ENCODE data around the gene BARX1.
A peak's percentile ranks its signal among the peaks of the same experiment; 100 is the strongest.

The BARX1 gene

GRCh38 chr9:93952119-93952783, 2.9 kb downstream of the BARX1 start:
- in situ Hi-C loops (cut with HindIII; ENCODE audit: low sequenced_read_pairs), result no loop called here
- TF ChIP-seq, protein P1, sequence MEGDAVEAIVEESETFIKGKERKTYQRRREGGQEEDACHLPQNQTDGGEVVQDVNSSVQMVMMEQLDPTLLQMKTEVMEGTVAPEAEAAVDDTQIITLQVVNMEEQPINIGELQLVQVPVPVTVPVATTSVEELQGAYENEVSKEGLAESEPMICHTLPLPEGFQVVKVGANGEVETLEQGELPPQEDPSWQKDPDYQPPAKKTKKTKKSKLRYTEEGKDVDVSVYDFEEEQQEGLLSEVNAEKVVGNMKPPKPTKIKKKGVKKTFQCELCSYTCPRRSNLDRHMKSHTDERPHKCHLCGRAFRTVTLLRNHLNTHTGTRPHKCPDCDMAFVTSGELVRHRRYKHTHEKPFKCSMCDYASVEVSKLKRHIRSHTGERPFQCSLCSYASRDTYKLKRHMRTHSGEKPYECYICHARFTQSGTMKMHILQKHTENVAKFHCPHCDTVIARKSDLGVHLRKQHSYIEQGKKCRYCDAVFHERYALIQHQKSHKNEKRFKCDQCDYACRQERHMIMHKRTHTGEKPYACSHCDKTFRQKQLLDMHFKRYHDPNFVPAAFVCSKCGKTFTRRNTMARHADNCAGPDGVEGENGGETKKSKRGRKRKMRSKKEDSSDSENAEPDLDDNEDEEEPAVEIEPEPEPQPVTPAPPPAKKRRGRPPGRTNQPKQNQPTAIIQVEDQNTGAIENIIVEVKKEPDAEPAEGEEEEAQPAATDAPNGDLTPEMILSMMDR (IDR thresholded peaks at IDR 0.05; ENCODE audit: low read depth, low read length), result no peak
- no peak for DNase-seq (ENCODE audit: low read depth, low spot score)
- no peak overlapping the region for H3K4me3 ChIP-seq (ENCODE audit: low read depth, low read length)

DNA sequence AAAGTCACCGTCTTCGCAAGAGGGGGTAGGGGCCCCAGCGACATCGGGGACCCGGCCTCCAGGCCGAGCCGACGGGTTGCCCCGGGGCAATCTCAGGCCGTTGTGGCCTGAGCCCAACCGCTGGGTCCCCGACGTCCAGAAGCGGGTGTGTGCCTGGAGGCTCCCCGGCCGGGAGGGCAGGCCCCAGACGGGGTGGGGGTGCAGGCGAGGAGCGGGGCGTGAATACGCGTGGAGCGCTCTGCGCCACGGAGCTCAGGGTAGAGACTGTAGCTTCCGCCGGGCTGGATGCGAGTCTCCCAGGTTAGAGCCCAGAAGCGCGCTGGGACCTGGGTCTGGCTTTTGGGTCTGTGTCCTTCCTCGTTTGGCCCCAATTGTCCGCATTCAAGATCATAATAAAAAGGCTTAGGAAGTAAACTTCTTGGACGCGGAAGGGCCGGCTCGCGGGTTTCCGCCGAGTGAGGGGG, 3.5 kb downstream of the BARX1 start:
- no peak for DNase-seq (ENCODE audit: low read depth, low spot score)
- in situ Hi-C loops (cut with HindIII; ENCODE audit: low sequenced_read_pairs), result no loop called here
- TF ChIP-seq, protein P1 (IDR thresholded peaks at IDR 0.05; ENCODE audit: low read depth, low read length), result no peak
- H3K4me3 ChIP-seq (ENCODE audit: low read depth, low read length), result no peak overlapping the region

GRCh38 chr9:93950619-93951601, 4.2 kb downstream of the BARX1 start:
- no peak for DNase-seq (ENCODE audit: low read depth, low spot score)
- TF ChIP-seq, protein P1 (IDR thresholded peaks at IDR 0.05; ENCODE audit: low read depth, low read length), result no peak
- in situ Hi-C loops (cut with HindIII; ENCODE audit: low sequenced_read_pairs), result no loop called here
- H3K4me3 ChIP-seq (ENCODE audit: low read depth, low read length), result peak overlapping the region; percentile 25

- H3K4me3 ChIP-seq (ENCODE audit: low read depth, low read length), result no peak overlapping the region
- TF ChIP-seq, protein P1 (IDR thresholded peaks at IDR 0.05; ENCODE audit: low read depth, low read length), result no peak
- in situ Hi-C loops (cut with HindIII; ENCODE audit: low sequenced_read_pairs), result no loop called here
- no peak for DNase-seq (ENCODE audit: low read depth, low spot score)
Observed at GRCh38 chr9:93949694-93950449, 5.3 kb downstream of the BARX1 start.

DNA sequence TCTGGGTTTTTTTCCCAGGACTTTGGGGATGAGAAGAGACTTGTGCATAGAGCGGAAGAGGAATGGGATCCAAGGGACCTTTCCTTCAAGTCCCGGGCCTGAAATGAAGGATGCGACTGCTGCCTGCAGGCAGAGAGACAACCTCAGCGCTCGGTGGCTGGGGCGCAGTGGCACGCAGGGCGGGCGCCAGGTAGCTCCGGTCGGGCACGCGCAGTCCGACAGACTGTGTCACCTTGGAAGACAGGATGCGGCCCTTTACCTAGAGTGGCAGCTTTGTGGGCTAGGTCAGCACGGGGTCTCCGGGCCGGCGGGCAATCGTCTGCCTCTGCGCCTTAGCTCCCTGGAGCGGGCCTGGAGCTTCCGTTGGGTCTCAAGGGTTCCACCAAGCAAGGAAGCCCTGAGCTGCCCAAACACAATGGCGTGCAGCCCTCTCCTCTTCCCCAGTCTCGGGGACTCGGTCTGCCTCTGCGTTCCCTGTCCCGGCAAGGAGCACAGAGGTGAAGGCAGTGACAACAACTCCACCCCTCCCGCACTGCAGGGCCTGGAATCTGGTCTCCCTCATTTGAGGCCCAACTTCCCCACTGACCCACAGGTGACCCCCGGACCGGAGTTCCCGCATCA, 6.0 kb downstream of the BARX1 start:
- no peak overlapping the region for H3K4me3 ChIP-seq (ENCODE audit: low read depth, low read length)
- DNase-seq (ENCODE audit: low read depth, low spot score), result no peak
- in situ Hi-C loops (cut with HindIII; ENCODE audit: low sequenced_read_pairs), result no loop called here
- TF ChIP-seq, protein P1 (IDR thresholded peaks at IDR 0.05; ENCODE audit: low read depth, low read length), result no peak
